Measurements from ENCODE around the gene PTPN5.

PTPN5 gene

DNA sequence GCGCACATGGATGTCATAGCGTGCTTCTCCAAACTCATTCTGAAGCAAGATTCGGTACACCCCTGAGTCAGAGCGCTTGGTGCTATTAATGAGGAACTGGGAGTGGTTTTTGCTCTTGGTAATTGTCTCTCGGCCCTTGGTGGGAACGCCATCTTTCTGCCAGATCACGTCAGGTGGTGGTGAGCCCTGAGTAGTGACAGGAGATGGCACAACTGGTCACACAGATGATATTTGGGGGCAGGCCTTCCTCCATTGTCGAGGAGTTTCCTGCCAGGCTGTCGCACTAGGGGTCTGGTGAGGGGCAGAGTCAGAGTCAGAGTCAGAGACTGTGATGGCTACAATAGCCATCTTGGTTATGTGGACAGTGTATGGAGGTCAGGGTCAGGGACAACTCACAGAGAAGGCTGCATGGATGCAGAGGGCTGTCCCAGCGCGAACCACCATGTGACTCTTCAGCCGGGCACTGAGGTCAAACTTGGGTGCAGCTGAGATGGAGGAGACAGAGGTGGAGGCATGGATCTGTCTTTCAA lies 83.7 kb downstream of the PTPN5 start:
- Histone ChIP-seq H3K27me3 (ENCODE audit: insufficient read depth, insufficient read length) (no peaks in the 10 kb centered on the region), H3K4me1 (ENCODE audit: insufficient read depth, insufficient read length) (no peaks in the 10 kb centered on the region), H3K9me3 (ENCODE audit: insufficient read depth, low read length) (no peaks in the 10 kb centered on the region), H3K4me3 (ENCODE audit: insufficient read length, low read depth) (no peak overlapping the region), H3K36me3 (ENCODE audit: insufficient read depth, insufficient read length, low read length) (no peaks in the 10 kb centered on the region), H3K9ac (ENCODE audit: insufficient read length, low read depth) (no peak overlapping the region)
- DNase-seq (ENCODE audit: low read depth, low spot score), result no peak
- no peak for TF ChIP-seq YY1 (IDR thresholded peaks at IDR 0.05; ENCODE audit: insufficient read depth, insufficient read length)
- no peak for TF ChIP-seq ZNF274 (IDR thresholded peaks at IDR 0.05; ENCODE audit: low read depth, low read length)
- TF ChIP-seq SUZ12 (IDR thresholded peaks at IDR 0.05; ENCODE audit: extremely low read depth, insufficient read depth, insufficient read length), result no peak

DNA sequence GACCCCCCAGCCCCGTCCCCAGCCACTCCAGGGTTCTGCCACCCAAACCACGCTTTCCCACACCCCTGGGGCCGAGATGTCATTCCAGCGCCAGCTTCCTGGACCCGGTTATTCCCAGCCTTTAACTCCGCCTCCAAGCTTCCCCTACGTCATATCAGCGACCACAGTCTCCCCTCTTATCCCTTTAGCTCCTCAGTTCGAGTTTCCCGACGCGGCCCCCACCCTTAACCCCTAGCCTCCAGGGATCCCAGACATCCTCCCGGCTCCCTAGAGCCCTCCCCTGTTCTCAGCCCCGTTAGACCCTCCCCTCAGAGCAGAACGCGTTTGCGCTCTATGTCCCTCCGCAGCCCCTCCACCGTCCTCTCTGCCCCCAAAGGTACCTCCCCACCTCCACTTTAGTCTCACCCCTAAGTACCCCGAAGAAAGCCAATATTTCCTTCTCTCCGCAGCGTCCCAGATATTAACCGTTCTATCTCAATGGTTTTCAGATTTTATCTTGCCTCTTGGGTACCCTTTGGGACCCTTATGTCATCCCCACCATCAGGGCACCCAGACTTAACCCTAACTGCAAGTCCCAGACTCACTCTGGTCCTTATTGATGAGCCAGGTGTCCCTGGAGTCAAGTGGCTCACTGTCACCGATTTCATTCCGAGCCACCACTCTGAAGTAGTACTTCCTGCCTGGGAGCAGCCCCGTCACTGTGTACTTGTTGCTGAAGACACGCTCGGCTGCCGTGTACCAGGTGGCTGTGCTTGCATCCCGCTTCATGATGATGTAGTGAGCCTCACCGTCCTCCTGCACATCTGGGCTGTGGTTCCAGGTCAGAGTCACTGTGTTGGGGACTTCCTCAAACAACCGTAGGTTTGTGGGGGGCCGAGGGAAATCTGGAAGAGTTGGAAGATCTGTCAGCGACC lies 85.0 kb downstream of the PTPN5 start:
- H3K9ac ChIP-seq (ENCODE audit: insufficient read length, low read depth), result no peak overlapping the region
- no peak for DNase-seq (ENCODE audit: low read depth, low spot score)
- H3K4me1 ChIP-seq (ENCODE audit: insufficient read depth, insufficient read length), result no peaks in the 10 kb centered on the region
- H3K27me3 ChIP-seq (ENCODE audit: insufficient read depth, insufficient read length), result no peaks in the 10 kb centered on the region
- no peak overlapping the region for H3K4me3 ChIP-seq (ENCODE audit: insufficient read length, low read depth)
- no peaks in the 10 kb centered on the region for H3K36me3 ChIP-seq (ENCODE audit: insufficient read depth, insufficient read length, low read length)
- no peak for TF ChIP-seq SUZ12 (IDR thresholded peaks at IDR 0.05; ENCODE audit: extremely low read depth, insufficient read depth, insufficient read length)
- no peak for TF ChIP-seq YY1 (IDR thresholded peaks at IDR 0.05; ENCODE audit: insufficient read depth, insufficient read length)
- TF ChIP-seq ZNF274 (IDR thresholded peaks at IDR 0.05; ENCODE audit: low read depth, low read length), result no peak
- H3K9me3 ChIP-seq (ENCODE audit: insufficient read depth, low read length), result no peaks in the 10 kb centered on the region

GRCh38 chr11:18705651-18706281 lies 85.8 kb downstream of the PTPN5 start:
- no peaks in the 10 kb centered on the region for H3K27me3 ChIP-seq (ENCODE audit: insufficient read depth, insufficient read length)
- H3K9ac ChIP-seq (ENCODE audit: insufficient read length, low read depth), result no peak overlapping the region
- no peak for DNase-seq (ENCODE audit: low read depth, low spot score)
- no peaks in the 10 kb centered on the region for H3K4me1 ChIP-seq (ENCODE audit: insufficient read depth, insufficient read length)
- no peak for TF ChIP-seq YY1 (IDR thresholded peaks at IDR 0.05; ENCODE audit: insufficient read depth, insufficient read length)
- TF ChIP-seq SUZ12 (IDR thresholded peaks at IDR 0.05; ENCODE audit: extremely low read depth, insufficient read depth, insufficient read length), result no peak
- no peaks in the 10 kb centered on the region for H3K36me3 ChIP-seq (ENCODE audit: insufficient read depth, insufficient read length, low read length)
- H3K9me3 ChIP-seq (ENCODE audit: insufficient read depth, low read length), result no peaks in the 10 kb centered on the region
- H3K4me3 ChIP-seq (ENCODE audit: insufficient read length, low read depth), result no peak overlapping the region

DNA sequence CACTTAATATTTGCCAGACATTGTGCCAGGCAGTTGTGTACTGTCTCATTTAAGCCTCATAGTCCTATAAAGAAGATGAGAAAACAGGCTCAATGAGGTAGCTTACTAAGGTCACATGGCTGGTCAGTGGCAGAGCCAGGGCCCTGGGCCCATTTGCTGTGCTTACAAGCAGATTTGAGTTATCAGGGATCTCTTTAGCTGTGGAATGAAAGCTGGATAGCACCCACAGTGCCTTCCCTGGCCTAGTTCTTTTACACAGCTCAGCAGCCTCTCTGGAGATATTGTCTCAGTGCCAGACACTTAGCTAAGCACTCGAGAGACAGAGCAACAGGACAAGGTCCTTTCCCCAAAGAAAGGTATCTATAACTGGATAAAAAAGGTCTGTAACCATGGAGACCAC lies 86.9 kb downstream of the PTPN5 start:
- no peak overlapping the region for H3K4me3 ChIP-seq (ENCODE audit: insufficient read length, low read depth)
- no peak for DNase-seq (ENCODE audit: low read depth, low spot score)
- H3K9me3 ChIP-seq (ENCODE audit: insufficient read depth, low read length), result no peaks in the 10 kb centered on the region
- H3K9ac ChIP-seq (ENCODE audit: insufficient read length, low read depth), result no peak overlapping the region
- peaks cover 9% of the 10 kb centered on the region for H3K27me3 ChIP-seq (ENCODE audit: insufficient read depth, insufficient read length)
- H3K4me1 ChIP-seq (ENCODE audit: insufficient read depth, insufficient read length), result no peaks in the 10 kb centered on the region
- no peaks in the 10 kb centered on the region for H3K36me3 ChIP-seq (ENCODE audit: insufficient read depth, insufficient read length, low read length)
- TF ChIP-seq ZNF274 (IDR thresholded peaks at IDR 0.05; ENCODE audit: low read depth, low read length) (no peak), SUZ12 (IDR thresholded peaks at IDR 0.05; ENCODE audit: extremely low read depth, insufficient read depth, insufficient read length) (no peak), YY1 (IDR thresholded peaks at IDR 0.05; ENCODE audit: insufficient read depth, insufficient read length) (no peak)

DNA sequence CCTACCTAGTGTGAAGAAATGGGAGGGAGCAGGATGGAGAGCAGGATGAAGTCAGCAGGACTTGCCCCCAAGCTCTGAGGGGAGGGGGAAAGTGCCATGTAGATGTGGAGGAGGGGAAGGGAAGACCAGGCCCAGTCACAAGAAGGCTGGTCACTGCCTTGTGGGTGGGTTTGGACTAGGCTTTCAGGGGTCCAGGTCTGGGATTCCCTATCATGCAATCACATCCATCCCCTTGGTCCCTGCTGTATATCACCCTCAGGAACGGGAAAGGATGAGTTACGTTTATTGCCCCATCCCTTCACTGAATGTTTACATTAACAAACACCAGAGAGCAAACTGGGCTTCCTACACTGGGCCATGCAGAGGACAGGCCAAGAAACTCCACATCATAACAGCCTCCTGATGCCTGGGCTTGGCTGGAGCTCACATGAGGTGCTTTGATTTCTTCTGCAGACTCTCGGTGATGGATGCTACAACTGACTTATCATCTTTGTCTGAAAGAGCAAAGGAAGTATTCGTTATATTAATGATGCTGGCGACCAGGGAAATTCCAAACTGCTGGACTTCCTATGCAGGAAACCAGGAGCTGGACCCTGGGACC lies 87.5 kb downstream of the PTPN5 start:
- Histone ChIP-seq H3K27me3 (ENCODE audit: insufficient read depth, insufficient read length) (peaks cover 12% of the 10 kb centered on the region), H3K9ac (ENCODE audit: insufficient read length, low read depth) (no peak overlapping the region), H3K36me3 (ENCODE audit: insufficient read depth, insufficient read length, low read length) (no peaks in the 10 kb centered on the region), H3K9me3 (ENCODE audit: insufficient read depth, low read length) (no peaks in the 10 kb centered on the region), H3K4me3 (ENCODE audit: insufficient read length, low read depth) (no peak overlapping the region), H3K4me1 (ENCODE audit: insufficient read depth, insufficient read length) (no peaks in the 10 kb centered on the region)
- no peak for DNase-seq (ENCODE audit: low read depth, low spot score)
- TF ChIP-seq ZNF274 (IDR thresholded peaks at IDR 0.05; ENCODE audit: low read depth, low read length) (no peak), YY1 (IDR thresholded peaks at IDR 0.05; ENCODE audit: insufficient read depth, insufficient read length) (no peak), SUZ12 (IDR thresholded peaks at IDR 0.05; ENCODE audit: extremely low read depth, insufficient read depth, insufficient read length) (no peak)

GRCh38 chr11:18703001-18703763 lies 88.4 kb downstream of the PTPN5 start:
- Histone ChIP-seq H3K9ac (ENCODE audit: insufficient read length, low read depth) (no peak overlapping the region), H3K4me3 (ENCODE audit: insufficient read length, low read depth) (no peak overlapping the region), H3K36me3 (ENCODE audit: insufficient read depth, insufficient read length, low read length) (no peaks in the 10 kb centered on the region), H3K9me3 (ENCODE audit: insufficient read depth, low read length) (no peaks in the 10 kb centered on the region), H3K4me1 (ENCODE audit: insufficient read depth, insufficient read length) (no peaks in the 10 kb centered on the region), H3K27me3 (ENCODE audit: insufficient read depth, insufficient read length) (peaks cover 12% of the 10 kb centered on the region)
- TF ChIP-seq SUZ12 (IDR thresholded peaks at IDR 0.05; ENCODE audit: extremely low read depth, insufficient read depth, insufficient read length), result no peak
- no peak for TF ChIP-seq YY1 (IDR thresholded peaks at IDR 0.05; ENCODE audit: insufficient read depth, insufficient read length)
- no peak for TF ChIP-seq ZNF274 (IDR thresholded peaks at IDR 0.05; ENCODE audit: low read depth, low read length)
- DNase-seq (ENCODE audit: low read depth, low spot score), result no peak

Data from NT2/D1 (cell line).